OCI-LY1 (cell line): ENCODE data around the gene ITGB3BP.

ENCODE experiments used
- EZH2 ChIP-seq: fragments of 200-600 bp; sonication (generic), shearing (Covaris generic); IDR thresholded peaks from 2 replicates; pipeline ENCODE4 v1.8.0; 2017; ENCODE audit warnings: borderline replicate concordance, mixed run types, mild to moderate bottlenecking, antibody characterized with exemption, low read length, moderate library complexity, mixed read lengths
- TF ChIP-seq, protein P1 (sequence below): fragments of 200-600 bp; sonication (generic), shearing (Covaris generic); IDR thresholded peaks from 2 replicates; pipeline ENCODE4 v1.5.1; 2017; ENCODE audit warnings: mild to moderate bottlenecking, antibody characterized with exemption, low read length, moderate library complexity, mixed read lengths

DNA sequence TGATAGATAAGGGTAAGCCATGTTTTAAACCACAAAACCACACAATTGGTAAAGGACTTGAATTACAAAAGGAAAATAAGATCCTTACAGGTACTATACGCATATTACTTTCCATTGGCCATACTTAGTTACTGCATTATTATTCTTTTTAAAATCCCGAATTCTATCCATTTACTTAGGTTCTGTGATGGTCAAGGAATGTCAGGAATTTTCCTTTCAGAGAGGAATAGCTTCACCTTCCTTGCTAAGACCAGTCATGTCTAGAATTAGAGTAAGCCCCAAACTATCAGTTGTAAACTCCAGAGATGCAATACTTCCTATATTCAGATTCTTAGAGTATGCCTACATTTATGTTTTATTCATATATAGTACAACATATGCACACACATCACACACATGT, 14.0 kb upstream of the ITGB3BP start:
- TF ChIP-seq, protein P1, sequence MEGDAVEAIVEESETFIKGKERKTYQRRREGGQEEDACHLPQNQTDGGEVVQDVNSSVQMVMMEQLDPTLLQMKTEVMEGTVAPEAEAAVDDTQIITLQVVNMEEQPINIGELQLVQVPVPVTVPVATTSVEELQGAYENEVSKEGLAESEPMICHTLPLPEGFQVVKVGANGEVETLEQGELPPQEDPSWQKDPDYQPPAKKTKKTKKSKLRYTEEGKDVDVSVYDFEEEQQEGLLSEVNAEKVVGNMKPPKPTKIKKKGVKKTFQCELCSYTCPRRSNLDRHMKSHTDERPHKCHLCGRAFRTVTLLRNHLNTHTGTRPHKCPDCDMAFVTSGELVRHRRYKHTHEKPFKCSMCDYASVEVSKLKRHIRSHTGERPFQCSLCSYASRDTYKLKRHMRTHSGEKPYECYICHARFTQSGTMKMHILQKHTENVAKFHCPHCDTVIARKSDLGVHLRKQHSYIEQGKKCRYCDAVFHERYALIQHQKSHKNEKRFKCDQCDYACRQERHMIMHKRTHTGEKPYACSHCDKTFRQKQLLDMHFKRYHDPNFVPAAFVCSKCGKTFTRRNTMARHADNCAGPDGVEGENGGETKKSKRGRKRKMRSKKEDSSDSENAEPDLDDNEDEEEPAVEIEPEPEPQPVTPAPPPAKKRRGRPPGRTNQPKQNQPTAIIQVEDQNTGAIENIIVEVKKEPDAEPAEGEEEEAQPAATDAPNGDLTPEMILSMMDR, result no peak
- TF ChIP-seq EZH2, result no peak
